Measurements from ENCODE around the gene KCNB1.

The KCNB1 gene

GRCh38 chr20:49381558-49382493 lies 100.6 kb downstream of the KCNB1 start:
- peak; percentile 22 to 87 (median 66) for DNase-seq
- intact Hi-C loops (cut with DNase I): no loop called here

- intact Hi-C loops (cut with DNase I): no loop called here
Measured at GRCh38 chr20:49380337-49380780, 102.1 kb downstream of the KCNB1 start.

GRCh38 chr20:49379338-49379737 lies 103.1 kb downstream of the KCNB1 start:
- DNase-seq: no peak
- intact Hi-C loops (cut with DNase I): no loop called here

More at GRCh38 chr20:49380337-49380780, 102.1 kb downstream of the KCNB1 start:
- peak in 1 of 42 donors; percentile 17 for DNase-seq

- intact Hi-C loops (cut with DNase I): no loop called here
- DNase-seq: peak in 1 of 42 donors; percentile 11
Measured at GRCh38 chr20:49377326-49377725, 105.1 kb downstream of the KCNB1 start.

GRCh38 chr20:49375170-49375569 lies 107.3 kb downstream of the KCNB1 start:
- DNase-seq: no peak
- intact Hi-C loops (cut with DNase I): no loop called here

- DNase-seq: no peak
- intact Hi-C loops (cut with DNase I): no loop called here
Measured at GRCh38 chr20:49372095-49372734, 110.3 kb downstream of the KCNB1 start.

- DNase-seq: no peak
- intact Hi-C loops (cut with DNase I): no loop called here
Measured at GRCh38 chr20:49368596-49368995, 113.9 kb downstream of the KCNB1 start.

- intact Hi-C loops (cut with DNase I): no loop called here
- no peak for DNase-seq
Measured at GRCh38 chr20:49367113-49367512, 115.4 kb downstream of the KCNB1 start.

GRCh38 chr20:49366687-49367086 lies 115.8 kb downstream of the KCNB1 start:
- no peak for DNase-seq
- intact Hi-C loops (cut with DNase I): no loop called here

- intact Hi-C loops (cut with DNase I): no loop called here
Measured at GRCh38 chr20:49361862-49362660, 120.4 kb downstream of the KCNB1 start.

GRCh38 chr20:49360242-49360968 lies 122.1 kb downstream of the KCNB1 start:
- intact Hi-C loops (cut with DNase I): no loop called here
- DNase-seq: peak in 2 of 42 donors; percentile 34 to 38

More at GRCh38 chr20:49361862-49362660, 120.4 kb downstream of the KCNB1 start:
- peak in 10 of 42 donors; percentile 19 to 60 (median 44) for DNase-seq

GRCh38 chr20:49356676-49357075 lies 125.8 kb downstream of the KCNB1 start:
- DNase-seq: no peak
- intact Hi-C loops (cut with DNase I): no loop called here

- intact Hi-C loops (cut with DNase I): no loop called here
Measured at GRCh38 chr20:49354673-49355072, 127.8 kb downstream of the KCNB1 start.

GRCh38 chr20:49353348-49353747 lies 129.1 kb downstream of the KCNB1 start:
- intact Hi-C loops (cut with DNase I): no loop called here
- DNase-seq: no peak

More at GRCh38 chr20:49354673-49355072, 127.8 kb downstream of the KCNB1 start:
- DNase-seq: no peak

- intact Hi-C loops (cut with DNase I): no loop called here
- DNase-seq: peak in 2 of 42 donors; percentile 20 to 34
Measured at GRCh38 chr20:49352751-49353150, 129.7 kb downstream of the KCNB1 start.

GRCh38 chr20:49351775-49352174 lies 130.7 kb downstream of the KCNB1 start:
- DNase-seq: no peak
- intact Hi-C loops (cut with DNase I): no loop called here

GRCh38 chr20:49349694-49350252 lies 132.7 kb downstream of the KCNB1 start:
- intact Hi-C loops (cut with DNase I): no loop called here

GRCh38 chr20:49349078-49349477 lies 133.4 kb downstream of the KCNB1 start:
- DNase-seq: no peak
- intact Hi-C loops (cut with DNase I): no loop called here

More at GRCh38 chr20:49349694-49350252, 132.7 kb downstream of the KCNB1 start:
- DNase-seq: no peak

All from head of caudate nucleus (tissue), 42 donors.